KOPT-K1 (cell line): Measurements from ENCODE around the gene COG1.
A peak's percentile ranks its signal among the peaks of the same experiment; 100 is the strongest.

Experiments
- H3K27ac ChIP-seq: fragments of 200-600 bp; sonication (generic); 2 replicates; pipeline ENCODE4 v1.5.1; 2016; ENCODE audit warnings: antibody characterized with exemption, mild to moderate bottlenecking, low read depth, low read length; ENCODE audit not compliant: poor library complexity, severe bottlenecking
- H3K36me3 ChIP-seq: fragments of 200-600 bp; sonication (generic); 2 replicates; pipeline ENCODE4 v1.5.1; 2017; ENCODE audit warnings: antibody characterized with exemption, mild to moderate bottlenecking, low read length, moderate library complexity; ENCODE audit not compliant: insufficient read depth
- H3K9me3 ChIP-seq: fragments of 200-600 bp; sonication (generic); 2 replicates; pipeline ENCODE4 v1.5.1; 2017; ENCODE audit warnings: antibody characterized with exemption, low read length, mild to moderate bottlenecking; ENCODE audit not compliant: insufficient read depth, poor library complexity, severe bottlenecking

The COG1 gene

GRCh38 chr17:73227379-73227778 is 34.5 kb downstream of the COG1 start:
- H3K9me3 ChIP-seq: no peaks in the 10 kb centered on the region
- H3K36me3 ChIP-seq: peaks cover 21% of the 10 kb centered on the region
- no peak overlapping the region for H3K27ac ChIP-seq

GRCh38 chr17:73227944-73228343 is 35.1 kb downstream of the COG1 start:
- peaks cover 21% of the 10 kb centered on the region for H3K36me3 ChIP-seq
- no peaks in the 10 kb centered on the region for H3K9me3 ChIP-seq
- H3K27ac ChIP-seq: no peak overlapping the region

DNA sequence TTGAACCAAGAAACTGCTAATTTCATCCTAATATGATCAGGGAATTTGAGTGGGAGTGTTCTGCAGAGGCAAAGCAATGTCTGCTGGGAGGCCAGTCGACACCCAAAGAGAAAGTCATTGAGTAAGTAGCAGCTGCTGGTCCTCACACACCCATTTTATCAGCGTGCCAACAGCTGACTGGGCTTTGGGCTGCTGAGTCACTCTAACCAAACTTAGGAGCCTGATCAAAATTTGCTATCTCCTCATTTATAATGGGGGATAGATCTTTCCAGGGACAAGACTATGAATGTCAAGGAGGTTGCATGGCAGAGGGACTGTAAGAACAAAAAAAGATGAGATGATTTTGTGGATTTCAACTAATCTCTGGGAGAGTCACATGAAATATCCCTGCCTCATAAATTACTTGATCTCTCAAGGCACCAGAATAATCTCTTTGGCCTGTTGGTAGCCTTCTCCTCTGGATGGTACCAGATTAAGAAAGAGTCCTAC is 35.9 kb downstream of the COG1 start:
- Histone ChIP-seq H3K27ac (no peak overlapping the region), H3K36me3 (peaks cover 21% of the 10 kb centered on the region), H3K9me3 (no peaks in the 10 kb centered on the region)

- H3K9me3 ChIP-seq: no peaks in the 10 kb centered on the region
- H3K36me3 ChIP-seq: peaks cover 30% of the 10 kb centered on the region
- no peak overlapping the region for H3K27ac ChIP-seq
Observed at GRCh38 chr17:73230088-73230487, 37.2 kb downstream of the COG1 start.

DNA sequence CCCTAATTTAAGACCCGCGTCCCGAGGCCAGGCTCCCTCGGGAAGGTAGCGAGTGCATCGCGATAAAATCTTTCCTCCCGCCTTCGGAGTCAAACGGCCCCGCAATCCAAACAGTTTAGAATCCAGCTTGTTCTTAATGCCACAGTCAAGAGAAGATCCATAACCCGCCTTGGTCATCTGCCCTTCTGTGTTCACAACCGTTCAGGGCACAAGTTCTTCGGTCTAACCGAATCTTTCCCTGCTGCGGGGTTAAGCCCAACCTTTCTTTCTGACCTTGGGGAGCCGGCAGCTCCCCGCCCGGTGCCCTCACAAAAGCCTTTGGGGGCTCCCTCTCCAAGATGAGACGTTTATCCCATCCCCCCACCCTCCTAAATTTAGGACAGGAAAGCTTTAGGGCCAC is 38.5 kb downstream of the COG1 start:
- peaks cover 37% of the 10 kb centered on the region for H3K36me3 ChIP-seq
- peak overlapping the region; percentile 80 for H3K27ac ChIP-seq
- no peaks in the 10 kb centered on the region for H3K9me3 ChIP-seq

GRCh38 chr17:73231841-73232586 is 39.2 kb downstream of the COG1 start:
- Histone ChIP-seq H3K27ac (peak overlapping the region; percentile 80), H3K9me3 (no peaks in the 10 kb centered on the region), H3K36me3 (peaks cover 37% of the 10 kb centered on the region)

GRCh38 chr17:73232587-73233373 is 39.9 kb downstream of the COG1 start:
- Histone ChIP-seq H3K9me3 (no peaks in the 10 kb centered on the region), H3K27ac (peak overlapping the region; percentile 80), H3K36me3 (peaks cover 42% of the 10 kb centered on the region)

GRCh38 chr17:73234736-73235135 is 41.9 kb downstream of the COG1 start:
- no peaks in the 10 kb centered on the region for H3K9me3 ChIP-seq
- peaks cover 56% of the 10 kb centered on the region for H3K36me3 ChIP-seq
- H3K27ac ChIP-seq: no peak overlapping the region

GRCh38 chr17:73237714-73238113 is 44.9 kb downstream of the COG1 start:
- Histone ChIP-seq H3K27ac (no peak overlapping the region), H3K9me3 (no peaks in the 10 kb centered on the region), H3K36me3 (peaks cover 83% of the 10 kb centered on the region)

DNA sequence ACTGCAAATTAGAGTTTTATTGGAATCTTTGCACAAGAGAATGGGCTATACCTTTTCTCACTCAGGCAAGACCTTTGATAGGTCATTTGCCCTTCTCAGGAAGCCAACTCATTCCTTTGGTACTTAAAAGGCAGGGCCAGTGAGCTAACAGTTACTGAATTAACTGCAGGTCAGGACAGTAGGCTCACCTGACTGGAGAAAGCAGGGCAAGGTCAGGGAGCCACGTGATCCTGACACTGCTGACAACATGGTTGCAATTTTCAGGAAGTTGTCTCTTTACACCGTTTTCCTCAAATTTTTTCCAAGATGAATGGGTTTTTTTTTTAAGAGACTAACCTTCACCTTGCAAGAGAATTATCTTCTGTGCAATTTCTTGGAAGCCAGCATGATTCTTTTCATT is 47.7 kb downstream of the COG1 start:
- Histone ChIP-seq H3K9me3 (no peaks in the 10 kb centered on the region), H3K36me3 (peaks cover 97% of the 10 kb centered on the region), H3K27ac (no peak overlapping the region)

GRCh38 chr17:73247726-73248125 is 54.9 kb downstream of the COG1 start:
- Histone ChIP-seq H3K36me3 (peaks cover 71% of the 10 kb centered on the region), H3K9me3 (no peaks in the 10 kb centered on the region), H3K27ac (no peak overlapping the region)

DNA sequence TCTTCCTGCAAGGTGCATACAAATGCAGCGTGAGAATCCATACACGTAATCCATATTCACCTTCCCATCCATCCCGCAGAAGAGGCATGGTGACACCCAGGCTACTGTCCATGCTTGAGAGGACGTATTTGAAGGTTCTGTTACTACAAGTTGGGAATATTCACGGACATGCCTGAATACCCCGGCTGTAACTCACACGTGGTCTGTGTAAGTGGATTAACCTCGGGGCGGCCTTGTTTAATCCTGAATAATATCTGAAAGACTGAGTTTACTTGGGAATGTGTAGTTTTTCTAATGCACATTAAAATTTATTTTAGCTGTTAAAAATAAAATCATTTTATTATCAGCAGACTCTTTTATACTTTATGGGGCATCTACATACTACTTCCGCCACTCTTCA is 55.7 kb downstream of the COG1 start:
- Histone ChIP-seq H3K36me3 (peaks cover 63% of the 10 kb centered on the region), H3K27ac (no peak overlapping the region), H3K9me3 (no peaks in the 10 kb centered on the region)

DNA sequence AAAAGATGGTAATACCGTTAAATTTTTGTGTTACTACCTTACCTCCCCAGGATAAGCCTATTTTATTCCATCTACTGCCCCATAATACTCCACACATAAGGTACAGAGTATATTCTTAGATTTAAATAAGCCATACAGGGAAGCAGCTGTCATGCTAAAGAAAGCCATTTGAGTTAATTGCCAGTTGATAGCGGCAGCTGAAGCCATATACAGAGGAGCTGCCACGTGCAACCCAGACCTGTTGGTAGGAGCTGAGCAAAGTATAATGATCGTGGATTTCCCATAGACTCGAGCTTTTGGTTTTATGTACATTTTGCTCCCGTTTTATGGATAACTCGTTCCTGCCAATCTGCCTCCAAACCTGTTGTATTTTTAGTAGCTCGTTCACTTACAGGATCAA is 56.8 kb downstream of the COG1 start:
- H3K36me3 ChIP-seq: peaks cover 51% of the 10 kb centered on the region
- no peak overlapping the region for H3K27ac ChIP-seq
- no peaks in the 10 kb centered on the region for H3K9me3 ChIP-seq

DNA sequence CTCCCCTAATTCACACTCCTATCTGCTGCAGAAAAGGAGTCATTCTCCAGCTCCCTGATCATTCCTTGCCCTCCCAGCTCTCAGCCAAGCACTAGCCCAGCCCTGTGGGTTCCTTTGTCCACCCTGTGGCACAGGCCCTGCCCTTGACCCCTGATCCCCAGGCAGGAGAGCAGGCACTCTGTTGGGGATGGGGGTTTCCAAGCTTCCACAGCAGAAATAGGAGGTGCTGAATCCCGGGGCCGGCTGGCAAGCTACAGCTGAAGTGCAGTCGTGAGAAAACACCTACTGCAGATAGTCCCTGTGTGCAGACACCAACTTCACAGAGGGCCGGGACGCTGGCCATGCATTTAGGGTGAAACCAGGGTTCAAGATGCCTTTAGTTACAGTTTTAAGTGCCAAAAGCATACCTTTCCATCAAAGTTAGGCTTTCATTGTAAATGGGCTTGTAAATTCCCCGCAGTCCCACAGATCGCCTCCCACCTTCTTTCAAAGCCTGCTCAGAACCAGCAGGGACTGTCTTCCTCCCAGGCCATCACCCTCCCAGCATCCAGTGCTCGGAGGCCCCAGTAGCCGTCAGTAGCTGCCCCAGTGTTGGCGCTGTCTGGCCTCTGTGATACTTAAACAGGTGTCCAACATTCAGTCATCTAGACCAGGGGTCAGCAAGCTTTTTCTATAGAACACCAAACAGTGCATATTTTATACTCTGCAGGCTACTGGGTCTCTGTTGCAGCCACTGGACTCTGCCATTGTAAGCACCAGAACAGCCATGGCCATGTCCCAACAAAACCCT is 58.2 kb downstream of the COG1 start:
- no peak overlapping the region for H3K27ac ChIP-seq
- peaks cover 38% of the 10 kb centered on the region for H3K36me3 ChIP-seq
- H3K9me3 ChIP-seq: no peaks in the 10 kb centered on the region

- Histone ChIP-seq H3K27ac (no peak overlapping the region), H3K36me3 (peaks cover 30% of the 10 kb centered on the region), H3K9me3 (no peaks in the 10 kb centered on the region)
Observed at GRCh38 chr17:73251871-73252270, 59.0 kb downstream of the COG1 start.
